Measurements from ENCODE around the gene PEAR1.

DNA sequence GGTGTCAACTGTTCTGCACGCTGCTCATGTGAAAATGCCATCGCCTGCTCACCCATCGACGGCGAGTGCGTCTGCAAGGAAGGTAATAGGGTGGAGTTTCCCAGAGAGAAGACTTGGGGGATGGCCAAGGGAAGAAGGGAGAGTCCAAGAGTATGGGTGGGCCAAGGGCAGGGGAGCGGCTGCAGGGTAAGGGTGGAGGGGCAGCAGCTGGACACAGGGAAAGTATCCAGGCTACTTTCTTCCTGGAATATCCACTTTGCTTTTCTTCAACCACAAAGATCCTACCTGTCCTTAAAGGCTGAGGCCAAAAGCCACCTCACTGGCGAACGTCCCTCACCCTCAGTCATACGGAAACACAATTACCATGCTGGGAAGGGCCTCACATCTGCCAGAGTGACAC, 15.4 kb downstream of the PEAR1 start:
- TF ChIP-seq CTCF (IDR thresholded peaks at IDR 0.05 in 4 of 5, conservative IDR thresholded peaks at IDR 0.05 in 1 of 5) (no peak), POLR2A (IDR thresholded peaks at IDR 0.05) (no peak)
